BE2C (cell line): Measurements from ENCODE around the gene CBX4.

Source experiments
- DNase-seq: peaks from one replicate; pipeline ENCODE4 v3.0.0-alpha.2; 2020
- H3K27me3 ChIP-seq: fragments of 250-450 bp; sonication (Bioruptor Pico); 2 replicates; pipeline ENCODE4 v1.5.1; 2020; ENCODE audit warnings: mild to moderate bottlenecking
- H3K36me3 ChIP-seq: fragments of 250-450 bp; sonication (Bioruptor Pico); 2 replicates; pipeline ENCODE4 v1.5.1; 2020; ENCODE audit warnings: mild to moderate bottlenecking
- H3K4me1 ChIP-seq: fragments of 250-450 bp; sonication (Bioruptor Pico); 2 replicates; pipeline ENCODE4 v1.5.1; 2020
- H3K4me3 ChIP-seq: 2 replicates; pipeline ENCODE4 v1.5.1; 2011; ENCODE audit warnings: low read depth, low read length
- H3K9me3 ChIP-seq: fragments of 250-450 bp; sonication (Bioruptor Pico); 2 replicates; pipeline ENCODE4 v1.5.1; 2020
- CTCF ChIP-seq: IDR thresholded peaks from 2 replicates; pipeline ENCODE4 v1.5.1; 2012; ENCODE audit warnings: mild to moderate bottlenecking, low read depth, low read length

The CBX4 gene

GRCh38 chr17:79833110-79833450, 6.2 kb downstream of the CBX4 start:
- peaks cover 15% of the 10 kb centered on the region for H3K36me3 ChIP-seq

GRCh38 chr17:79832218-79833109, 6.8 kb downstream of the CBX4 start:
- Histone ChIP-seq H3K36me3 (peaks cover 15% of the 10 kb centered on the region), H3K9me3 (no peaks in the 10 kb centered on the region), H3K4me3 (no peak overlapping the region), H3K4me1 (peaks cover 11% of the 10 kb centered on the region; the same call in 1 of the 2 replicates), H3K27me3 (no peaks in the 10 kb centered on the region)
- TF ChIP-seq CTCF = no peak
- DNase-seq = no peak

More at GRCh38 chr17:79833110-79833450, 6.2 kb downstream of the CBX4 start:
- Histone ChIP-seq H3K4me3 (no peak overlapping the region), H3K9me3 (no peaks in the 10 kb centered on the region), H3K27me3 (no peaks in the 10 kb centered on the region), H3K4me1 (peaks cover 11% of the 10 kb centered on the region; the same call in 1 of the 2 replicates)
- DNase-seq = no peak
- no peak for TF ChIP-seq CTCF

- DNase-seq = no peak
- Histone ChIP-seq H3K9me3 (no peaks in the 10 kb centered on the region), H3K36me3 (peaks cover 15% of the 10 kb centered on the region), H3K4me3 (no peak overlapping the region), H3K4me1 (peaks cover 8% of the 10 kb centered on the region; the same call in 1 of the 2 replicates), H3K27me3 (no peaks in the 10 kb centered on the region)
- no peak for TF ChIP-seq CTCF
Measured at GRCh38 chr17:79831265-79832217, 7.7 kb downstream of the CBX4 start.

GRCh38 chr17:79830763-79831264, 8.4 kb downstream of the CBX4 start:
- H3K27me3 ChIP-seq = no peaks in the 10 kb centered on the region
- TF ChIP-seq CTCF = no peak
- no peaks in the 10 kb centered on the region for H3K9me3 ChIP-seq
- no peak for DNase-seq
- H3K36me3 ChIP-seq = peaks cover 12% of the 10 kb centered on the region
- H3K4me1 ChIP-seq = 0 out of 2 replicates have a peak, but pooled peaks cover 3% of the 10 kb centered on the region
- no peak overlapping the region for H3K4me3 ChIP-seq

- H3K9me3 ChIP-seq = no peaks in the 10 kb centered on the region
- DNase-seq = no peak
- no peaks in the 10 kb centered on the region for H3K27me3 ChIP-seq
- H3K4me3 ChIP-seq = no peak overlapping the region
- H3K4me1 ChIP-seq = 0 out of 2 replicates have a peak, but pooled peaks cover 3% of the 10 kb centered on the region
- no peak for TF ChIP-seq CTCF
- H3K36me3 ChIP-seq = peaks cover 12% of the 10 kb centered on the region
Measured at GRCh38 chr17:79830303-79830702, 8.9 kb downstream of the CBX4 start.
